NK-92 treated with Interleukin-12 subunit alpha and Interleukin-12 subunit beta, amount 100 ng/mL, for 24 hours (cell line): ENCODE results near the gene GALE.
A peak's percentile ranks its signal among the peaks of the same experiment; 100 is the strongest.
"Not testable (repeated sequence)": the region's sequence is repeated elsewhere in the genome, so short reads cannot be mapped to it uniquely, and the experiment has no call there.

Source experiments
- DNase-seq: peaks from one replicate; lab custom pipeline; 2025; lab: John Stamatoyannopoulos, UW

Gene GALE

DNA sequence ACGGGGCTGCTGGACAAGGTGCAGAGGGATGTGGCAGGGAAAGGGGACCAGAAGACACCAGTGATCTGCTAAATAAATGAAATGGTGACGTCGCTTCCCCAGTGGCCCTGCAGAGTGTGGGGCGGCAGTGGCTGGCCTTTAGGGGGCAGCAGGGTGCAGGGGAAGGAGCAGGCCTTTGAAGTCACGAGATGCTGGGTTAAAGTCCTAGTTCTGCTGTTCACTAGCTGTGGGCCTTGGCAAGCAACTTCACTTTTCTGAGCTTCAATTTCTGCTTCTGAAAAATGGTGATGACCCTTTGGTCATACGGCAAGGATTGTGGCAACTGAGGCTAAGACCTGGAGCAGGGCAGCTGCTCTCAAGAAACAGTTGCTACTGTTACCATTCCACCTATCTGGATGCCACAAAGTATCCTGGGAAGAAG, 9.2 kb upstream of the GALE start:
- DNase-seq, result peak; percentile 68

DNA sequence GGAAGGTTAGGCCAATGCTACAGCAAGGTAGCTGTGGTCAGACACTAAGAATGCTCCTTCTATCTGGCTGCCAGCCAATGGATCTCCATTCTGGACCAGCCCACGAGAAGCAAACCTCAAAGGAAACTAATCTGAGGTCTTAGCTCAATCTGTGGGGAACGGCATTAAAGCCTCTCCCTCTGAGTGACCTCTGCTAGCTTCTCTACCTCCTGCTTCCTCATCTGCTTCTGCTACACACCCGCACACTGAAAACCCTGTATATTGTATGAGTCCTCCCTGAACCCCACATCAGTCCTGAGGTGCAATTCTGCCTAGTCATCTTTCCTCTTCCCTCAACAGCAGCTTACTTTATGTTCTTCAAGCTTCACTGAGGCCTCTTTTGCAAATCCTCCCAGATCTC, 6.9 kb upstream of the GALE start:
- DNase-seq, result no peak

DNA sequence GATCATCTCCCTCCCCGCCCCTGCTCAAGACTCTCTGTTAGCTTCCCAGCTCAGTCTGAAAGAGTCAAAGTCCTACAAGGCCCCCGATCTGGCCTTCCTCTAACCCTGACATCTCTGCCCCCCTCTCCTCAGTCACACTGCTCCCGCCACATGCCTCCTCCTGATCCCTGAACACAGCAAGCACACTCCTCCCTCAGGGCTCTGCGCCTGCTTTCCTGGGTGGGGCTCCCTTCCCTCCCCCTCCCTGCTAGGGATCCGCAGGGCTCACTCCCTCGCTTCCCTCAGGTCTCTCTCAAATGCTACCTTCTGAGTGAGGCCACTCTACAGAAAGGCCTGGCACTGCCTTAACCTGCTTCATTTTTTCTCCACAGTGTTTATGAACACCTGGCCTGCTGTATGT, 5.7 kb upstream of the GALE start:
- no peak for DNase-seq

DNA sequence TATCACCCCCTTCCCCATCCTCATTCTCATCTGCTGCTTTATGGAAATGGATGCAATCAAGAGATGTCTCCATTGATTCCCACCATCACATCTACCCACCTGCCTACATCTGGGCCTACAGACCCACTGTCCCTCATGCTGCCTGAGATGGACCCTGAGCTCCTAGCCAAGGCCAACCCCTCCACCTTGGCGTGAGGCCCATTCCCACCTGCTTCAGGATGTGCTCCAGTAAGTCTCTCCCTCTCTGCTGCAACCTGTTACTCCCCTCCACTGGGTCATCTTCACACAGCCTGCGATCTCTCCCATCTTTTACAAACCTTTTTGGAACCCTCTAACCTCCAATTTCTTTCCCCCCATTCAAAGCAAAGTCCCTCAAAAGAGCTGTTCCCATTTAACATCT, 4.5 kb upstream of the GALE start:
- DNase-seq, result no peak

DNA sequence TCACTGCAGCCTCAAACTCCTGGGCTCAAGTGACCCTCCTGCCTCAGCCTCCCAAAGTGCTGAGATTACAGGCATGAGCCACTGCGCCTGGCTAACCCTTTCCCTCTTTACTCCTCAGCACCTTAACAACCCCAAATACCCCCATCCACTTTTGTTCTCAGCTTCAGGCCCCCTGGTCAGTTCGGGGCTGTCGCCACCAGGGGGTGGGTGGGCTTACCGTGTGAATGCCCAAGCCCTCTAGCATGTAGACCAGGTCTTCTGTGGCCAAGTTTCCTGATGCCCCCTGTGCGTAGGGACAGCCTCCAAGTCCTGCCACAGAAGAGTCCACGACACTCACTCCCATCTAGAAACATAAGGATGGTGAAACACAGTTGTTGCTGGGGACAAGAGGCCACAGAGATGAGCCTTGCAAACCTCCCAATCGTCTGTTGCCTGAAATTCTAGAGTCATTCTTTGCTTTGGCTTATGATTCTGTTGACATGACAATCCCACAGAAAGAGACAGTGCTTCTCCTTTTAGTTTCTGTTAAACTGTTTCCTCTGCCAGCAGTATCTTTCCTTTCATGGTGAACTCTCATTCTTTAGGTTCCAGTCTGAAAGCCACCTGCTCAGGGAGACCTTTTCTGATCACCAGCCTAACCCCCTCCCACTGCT, 3.8 kb upstream of the GALE start:
- DNase-seq, result no peak

DNA sequence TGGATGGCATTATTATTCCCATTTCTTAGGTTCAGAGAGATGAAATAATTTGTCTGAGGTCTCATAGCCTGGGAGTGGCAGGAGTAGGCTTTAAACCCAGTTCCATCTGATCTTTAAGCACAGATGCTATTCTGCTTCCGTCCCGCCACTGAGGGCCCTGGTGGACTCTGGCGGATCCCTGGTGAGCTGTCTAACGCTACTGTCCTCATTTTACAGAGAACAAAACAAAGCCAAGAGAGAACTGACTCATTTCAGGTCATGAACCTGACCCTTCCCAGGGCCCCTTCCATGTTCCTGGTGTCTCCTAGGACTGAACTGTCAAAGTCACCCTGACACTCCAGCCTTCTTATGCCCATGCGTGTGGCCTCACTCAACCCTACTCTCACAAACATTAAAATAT, 3.1 kb upstream of the GALE start:
- DNase-seq, result no peak

DNA sequence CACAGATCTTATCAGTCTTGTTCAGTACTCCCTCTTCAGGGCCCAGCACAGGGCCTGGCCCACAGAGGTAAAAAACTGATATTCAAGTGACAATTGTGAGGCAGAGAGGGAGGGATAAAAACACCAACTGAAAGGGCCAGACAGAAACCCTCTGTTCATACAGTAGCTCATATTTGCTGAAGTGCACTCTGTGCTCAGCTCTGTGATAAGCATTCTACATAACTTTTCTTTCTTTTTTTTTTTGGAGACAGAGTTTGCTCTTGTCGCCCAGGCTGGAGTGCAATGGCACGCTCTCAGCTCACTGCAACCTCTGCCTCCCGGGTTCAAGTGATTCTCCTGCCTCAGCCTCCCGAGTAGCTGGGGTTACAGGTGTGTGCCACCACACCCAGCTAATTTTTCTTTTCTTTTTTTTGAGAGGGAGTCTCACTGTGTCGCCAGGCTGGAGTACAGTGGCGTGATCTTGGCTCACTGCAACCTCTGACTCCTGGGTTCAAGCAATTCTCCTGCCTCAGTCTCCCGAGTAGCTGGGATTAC, 2.3 kb upstream of the GALE start:
- not testable (repeated sequence) for DNase-seq

DNA sequence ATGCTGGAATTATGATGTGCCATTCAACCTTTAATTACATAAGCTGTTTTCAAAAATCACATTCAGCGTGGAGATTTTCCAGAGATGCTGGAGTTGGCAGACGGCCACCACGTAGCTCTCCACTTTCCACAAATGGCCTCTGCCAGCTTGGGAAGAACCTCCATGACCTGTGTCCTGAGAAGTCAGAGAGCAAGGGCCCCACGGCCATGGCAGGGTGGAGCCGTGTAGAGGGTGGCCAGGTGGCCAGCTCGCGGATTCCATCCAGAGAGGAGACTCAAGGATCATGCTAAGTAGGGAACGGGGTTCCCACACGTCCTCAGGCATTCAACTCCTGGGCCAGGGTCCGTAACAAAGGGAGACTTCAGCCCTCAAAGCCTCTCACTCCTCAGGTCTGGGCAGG, 1.3 kb upstream of the GALE start:
- no peak for DNase-seq

DNA sequence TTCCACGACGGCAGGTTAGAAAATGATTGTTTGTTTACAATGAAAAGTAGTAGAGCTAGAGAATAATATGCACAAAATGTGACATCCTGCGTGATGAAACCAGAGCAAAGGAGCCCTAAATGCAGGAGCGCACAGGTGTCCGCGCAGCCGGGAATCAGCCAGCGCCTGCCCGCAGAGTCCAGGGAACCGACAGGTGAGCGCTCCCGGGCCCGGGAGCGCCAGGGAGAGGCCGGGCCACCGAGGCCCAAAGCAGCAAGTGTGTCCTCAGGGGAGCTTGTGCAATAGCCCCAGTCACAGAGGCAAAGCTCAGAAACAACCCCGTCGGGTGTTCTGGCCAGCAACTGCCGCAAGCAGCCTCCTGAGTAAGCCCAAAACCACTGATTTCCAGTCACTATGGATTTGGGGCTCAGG, 789 bp upstream of the GALE start:
- DNase-seq, result no peak

DNA sequence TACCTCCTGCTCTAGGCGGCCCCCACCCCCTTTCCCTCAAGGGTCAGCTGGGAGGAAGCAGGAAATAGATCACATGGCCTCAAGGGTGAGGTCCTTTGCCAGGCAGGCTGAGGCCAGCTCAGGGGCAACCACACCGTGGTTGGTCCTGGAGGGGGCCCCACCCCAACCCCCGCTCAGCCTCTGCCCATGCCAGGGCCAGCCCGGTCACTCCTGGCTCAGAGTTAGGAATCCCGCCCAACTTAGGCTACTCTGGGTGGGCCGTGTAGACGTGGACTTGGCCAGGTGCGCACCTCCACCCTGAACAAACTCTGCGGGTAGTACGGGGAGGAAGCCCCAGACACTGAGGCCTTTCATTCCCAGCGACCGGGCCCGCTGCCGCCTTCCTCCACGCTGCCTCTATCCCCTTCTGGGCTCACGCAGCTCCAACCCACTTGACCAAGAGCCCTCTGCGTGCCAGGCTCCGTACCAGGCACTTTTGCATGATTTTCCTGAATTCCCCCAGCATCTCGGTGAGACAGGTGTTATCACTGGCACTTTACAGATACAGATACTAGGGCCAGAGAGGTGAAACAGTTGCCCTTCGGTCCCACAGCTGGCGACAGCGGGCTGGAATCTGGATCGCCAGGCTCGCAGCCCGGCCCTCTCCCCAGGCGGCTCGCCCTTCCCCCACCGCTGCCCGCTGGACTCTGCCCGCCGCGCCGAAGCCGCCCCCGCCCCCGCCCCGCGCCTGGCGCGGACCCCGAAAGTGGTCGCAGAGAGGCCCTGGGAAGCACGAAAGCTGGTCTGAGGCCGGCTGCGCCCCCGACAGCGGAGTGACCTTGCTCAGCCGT, 769 bp downstream of the GALE start:
- peak; percentile 48 for DNase-seq

DNA sequence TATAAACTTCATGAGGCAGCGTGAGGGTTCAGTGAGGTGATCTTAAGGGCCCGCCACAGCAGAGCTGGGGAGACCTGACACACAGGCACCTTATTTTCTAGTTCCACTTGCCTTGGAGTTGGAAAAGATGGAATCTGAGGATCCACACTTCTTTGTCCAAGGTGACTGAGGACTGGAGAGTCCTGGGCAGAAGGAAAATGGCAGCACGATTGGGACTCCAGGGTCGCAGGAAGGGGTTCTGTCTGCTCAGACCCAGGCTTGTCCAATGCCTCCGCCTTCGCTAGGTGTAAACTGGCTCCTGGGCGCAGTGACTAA, 1.3 kb downstream of the GALE start:
- no peak for DNase-seq

DNA sequence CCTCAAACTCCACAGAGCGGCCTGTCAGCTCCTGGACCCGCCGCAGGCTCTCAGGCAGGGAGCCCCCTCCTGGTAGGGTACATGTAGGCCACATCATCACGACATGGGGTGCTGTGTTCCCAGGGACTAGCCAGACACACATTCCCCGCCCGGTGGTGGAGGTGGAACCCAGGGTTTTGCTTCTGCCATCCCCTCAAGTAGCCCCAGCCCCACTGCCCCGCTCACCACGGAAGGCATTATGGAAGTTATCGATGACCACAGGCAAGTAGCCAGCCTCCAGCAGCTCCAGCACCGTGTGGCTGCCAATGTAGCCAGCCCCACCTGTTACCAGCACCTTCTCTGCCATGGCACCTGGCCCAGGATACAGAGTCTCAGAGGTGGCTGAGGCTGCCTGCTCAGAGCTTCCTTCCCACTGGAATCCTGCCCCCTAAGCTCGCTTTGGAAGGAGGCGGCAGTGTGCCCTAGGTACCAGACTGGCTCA, 1.9 kb downstream of the GALE start:
- DNase-seq, result no peak

DNA sequence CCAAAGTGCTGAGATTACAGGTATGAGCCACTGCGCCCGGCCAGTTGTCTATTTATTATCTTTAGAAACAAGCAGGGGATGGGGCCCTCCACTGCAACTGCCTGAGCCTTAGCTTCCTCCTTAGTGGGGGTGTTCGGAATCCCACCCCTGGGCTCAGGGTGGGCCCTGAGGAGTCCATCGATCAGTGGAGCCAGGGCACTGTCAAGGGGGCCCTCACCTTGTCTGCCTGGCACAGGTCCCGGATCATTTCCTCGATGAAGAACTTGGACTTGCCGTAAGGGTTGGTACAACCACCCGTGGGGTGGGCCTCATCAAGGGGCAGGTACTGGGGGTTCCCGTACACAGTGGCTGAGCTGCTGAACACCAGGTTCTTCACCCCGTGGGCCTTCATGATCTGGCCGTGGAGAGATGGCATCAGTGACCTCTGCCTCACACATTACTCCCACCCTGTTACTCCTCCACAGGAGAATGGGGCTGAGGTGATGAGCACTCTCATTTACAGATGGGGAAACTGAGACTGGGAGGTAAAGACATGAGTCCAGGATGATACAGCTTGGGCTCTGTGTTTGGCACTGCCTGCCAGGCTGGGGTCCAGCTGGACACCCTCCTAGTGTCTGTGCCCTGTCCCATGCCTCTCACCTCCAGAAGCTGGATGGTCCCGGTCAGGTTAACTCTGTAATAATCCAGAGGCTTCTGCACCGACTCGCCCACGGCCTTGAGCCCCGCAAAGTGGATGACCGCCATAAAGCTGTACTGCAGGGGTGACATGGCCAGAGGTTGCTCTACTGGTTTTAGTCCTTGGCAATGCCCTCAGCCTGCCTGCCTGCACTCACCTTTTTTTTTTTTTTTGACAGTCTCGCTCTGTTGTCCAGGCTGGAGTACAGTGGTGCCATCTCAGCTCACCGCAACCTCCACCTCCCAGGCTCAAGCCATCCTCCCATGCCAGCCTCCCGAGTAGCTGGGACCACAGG, 2.8 kb downstream of the GALE start:
- no peak for DNase-seq

DNA sequence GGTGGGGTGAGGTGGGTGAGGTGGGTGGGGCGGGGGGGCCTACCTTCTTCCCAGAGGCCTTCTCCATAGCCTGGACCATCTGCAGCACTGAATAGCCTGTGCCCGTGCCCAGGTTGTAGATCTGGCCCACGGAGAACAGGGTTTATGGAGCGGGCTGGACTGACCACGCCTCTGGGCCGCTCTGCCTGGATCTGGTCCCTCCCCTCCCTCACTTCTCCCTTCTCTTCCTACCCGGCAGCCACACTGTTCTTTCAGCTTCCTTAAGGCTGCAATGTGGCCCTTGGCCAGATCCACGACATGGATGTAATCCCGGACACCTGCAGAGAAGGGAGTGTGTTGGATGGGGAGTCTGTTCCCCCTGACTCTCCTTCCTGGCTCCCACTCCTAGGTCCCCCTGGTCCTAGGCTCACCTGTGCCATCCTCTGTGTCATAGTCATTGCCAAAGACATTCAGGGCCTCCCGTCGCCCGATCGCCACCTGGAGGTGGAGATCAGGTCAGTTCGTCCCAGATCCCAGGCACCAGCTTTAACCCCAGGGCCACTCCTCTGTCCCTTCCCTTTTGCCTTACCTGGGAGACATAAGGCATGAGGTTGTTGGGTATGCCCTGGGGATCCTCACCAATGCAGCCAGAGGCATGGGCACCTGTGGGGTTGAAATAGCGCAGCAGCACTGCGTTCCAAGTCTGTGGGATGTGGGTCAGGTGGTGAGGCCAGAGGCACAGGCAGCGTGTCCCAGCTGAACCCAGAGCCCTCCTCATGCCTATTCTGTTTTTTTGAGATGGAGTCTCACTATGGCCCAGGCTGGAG, 3.9 kb downstream of the GALE start:
- no peak for DNase-seq

DNA sequence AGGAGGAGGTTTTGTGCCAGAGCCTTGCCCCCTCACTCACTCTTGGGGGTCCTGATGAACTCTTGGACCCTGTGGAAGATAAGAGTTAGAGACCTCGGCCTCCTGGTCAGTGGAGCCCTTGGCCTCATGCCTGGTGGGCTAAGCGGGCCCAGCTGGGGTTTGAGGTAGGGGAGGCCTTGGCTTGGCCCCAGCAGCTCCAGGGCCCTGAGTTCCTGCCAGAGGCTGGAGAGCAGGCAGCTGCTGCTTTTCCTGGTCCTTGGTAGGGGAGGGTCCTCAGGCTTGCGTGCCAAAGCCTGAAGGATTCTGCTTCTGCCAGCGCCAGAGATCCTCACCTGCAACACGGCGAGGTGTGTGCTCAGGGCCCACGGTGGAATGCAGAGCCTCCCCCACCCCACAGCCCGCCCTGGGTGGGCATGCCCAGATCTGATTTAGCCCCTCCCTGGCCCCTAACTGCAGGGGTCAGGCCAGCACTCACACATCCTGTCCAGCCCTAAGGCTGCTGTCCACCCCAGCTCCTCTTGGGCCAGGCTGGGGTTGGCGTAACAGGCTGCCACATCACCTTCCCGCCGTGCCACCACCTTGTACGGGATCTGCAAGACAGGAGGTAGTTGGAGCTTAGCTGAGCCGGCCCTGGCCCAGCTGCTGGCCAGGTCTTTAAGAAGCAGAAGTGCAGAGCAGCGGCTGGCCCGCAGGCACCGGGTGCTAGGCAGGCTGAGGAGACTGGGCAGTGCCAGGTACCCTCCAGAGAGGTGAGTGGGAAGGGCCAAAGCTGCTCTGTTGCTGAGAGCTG, 4.7 kb downstream of the GALE start:
- DNase-seq, result no peak

DNA sequence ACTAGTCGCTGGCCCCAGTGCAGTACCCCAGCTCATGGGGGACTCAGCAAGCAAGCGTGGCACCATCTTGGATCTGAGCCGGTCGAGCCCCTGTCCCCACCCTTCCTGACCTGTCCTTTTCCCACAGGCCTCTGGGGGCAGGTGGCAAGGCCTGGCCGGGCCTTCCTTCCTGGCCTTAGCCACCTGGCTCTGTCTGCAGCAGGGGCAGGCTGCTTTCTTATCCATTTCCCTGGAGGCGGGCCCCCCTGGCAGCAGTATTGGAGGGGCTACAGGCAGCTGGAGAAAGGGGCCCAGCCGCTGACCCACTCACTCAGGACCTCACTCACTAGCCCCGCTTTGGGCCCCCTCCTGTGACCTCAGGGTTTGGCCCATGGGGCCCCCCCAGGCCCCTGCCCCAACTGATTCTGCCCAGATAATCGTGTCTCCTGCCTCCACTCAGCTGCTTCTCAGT, 5.8 kb downstream of the GALE start:
- DNase-seq, result not testable (repeated sequence)

DNA sequence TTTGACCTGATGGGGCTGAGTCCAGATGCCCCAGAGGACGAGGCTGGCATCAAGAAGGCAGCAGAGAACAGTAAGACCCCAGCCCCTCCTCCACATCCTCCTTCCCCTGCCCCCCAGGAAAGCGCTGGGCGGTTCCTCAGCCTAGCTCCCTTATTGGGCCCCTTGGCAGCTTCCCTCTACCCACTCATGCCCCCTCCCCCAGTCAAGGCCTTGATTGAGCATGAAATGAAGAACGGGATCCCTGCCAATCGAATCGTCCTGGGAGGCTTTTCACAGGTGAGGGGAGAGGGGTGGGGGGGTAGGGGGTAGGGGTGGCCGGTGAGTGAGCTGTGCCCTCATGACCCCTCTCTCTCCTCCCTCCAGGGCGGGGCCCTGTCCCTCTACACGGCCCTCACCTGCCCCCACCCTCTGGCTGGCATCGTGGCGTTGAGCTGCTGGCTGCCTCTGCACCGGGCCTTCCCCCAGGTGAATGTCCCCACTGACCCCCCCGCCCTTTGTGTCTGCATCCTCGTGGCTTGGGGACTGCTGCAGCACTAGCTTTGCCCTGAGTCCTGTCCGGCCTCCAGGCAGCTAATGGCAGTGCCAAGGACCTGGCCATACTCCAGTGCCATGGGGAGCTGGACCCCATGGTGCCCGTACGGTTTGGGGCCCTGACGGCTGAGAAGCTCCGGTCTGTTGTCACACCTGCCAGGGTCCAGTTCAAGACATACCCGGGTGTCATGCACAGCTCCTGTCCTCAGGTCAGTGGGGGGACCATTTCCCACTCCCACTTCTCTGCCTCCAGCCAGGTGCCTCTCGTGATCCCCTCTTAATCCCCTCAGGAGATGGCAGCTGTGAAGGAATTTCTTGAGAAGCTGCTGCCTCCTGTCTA, 6.5 kb downstream of the GALE start:
- DNase-seq, result no peak

DNA sequence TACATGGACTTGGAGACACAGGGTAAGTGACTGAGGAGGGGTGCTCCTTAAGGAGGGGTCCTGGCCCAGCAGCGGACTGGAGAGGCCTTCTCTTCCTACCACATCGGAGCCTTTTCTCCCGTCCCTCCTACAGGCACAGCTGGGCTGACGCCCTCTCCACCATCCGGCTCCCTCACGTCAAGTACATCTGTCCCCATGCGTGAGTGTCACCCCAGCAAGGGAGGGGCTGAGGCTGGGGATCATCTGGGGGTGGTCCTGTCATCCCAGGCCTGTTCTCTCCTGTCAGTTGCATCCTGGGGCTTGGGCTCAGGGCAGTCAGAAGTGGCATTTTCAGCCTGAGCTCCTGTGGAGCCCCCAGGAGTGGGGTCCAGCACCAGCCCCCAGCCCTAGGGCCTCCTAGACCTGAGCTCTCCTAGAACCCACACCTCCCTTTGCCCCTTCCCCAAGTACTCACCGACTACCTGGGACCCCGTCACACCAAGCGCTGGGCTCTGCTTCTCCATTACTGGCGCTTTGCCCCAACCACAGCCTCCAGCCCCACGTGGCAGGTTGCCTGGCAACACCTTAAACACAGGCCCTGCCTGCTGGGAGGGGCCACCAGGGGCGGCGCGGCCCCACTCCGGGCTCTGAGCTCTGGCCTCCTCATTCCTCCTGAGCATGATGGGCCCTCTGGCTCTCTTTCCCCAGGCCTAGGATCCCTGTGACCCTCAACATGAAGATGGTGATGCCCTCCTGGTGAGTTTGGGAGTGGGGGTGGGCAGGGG, 7.4 kb downstream of the GALE start:
- no peak for DNase-seq
